Tibial nerve (tissue), 4 donors: Measurements from ENCODE around the gene AFG3L2.

Experiments
- CTCF ChIP-seq, 5 experiments: fragments of 200-600 bp in 3 of 5; fragments of 450-650 bp in 2 of 5; sonication (generic) in 3 of 5; IDR thresholded peaks; one replicate each; pipeline ENCODE4 v1.5.1; 2016 to 2019; ENCODE audit warnings: antibody characterized with exemption in 5 of 5, mild to moderate bottlenecking in 3 of 5, moderate library complexity in 2 of 5
- EP300 ChIP-seq, 2 donors: sonication (generic); formaldehyde crosslinking; IDR thresholded peaks; one replicate each; pipeline ENCODE4 v1.6.1; 2017; ENCODE audit warnings: antibody characterized with exemption in 2 of 2, mild to moderate bottlenecking in 1 of 2
- POLR2A ChIP-seq, 2 donors: fragments of 450-650 bp; IDR thresholded peaks; one replicate each; pipeline ENCODE4 v1.6.1; 2017; ENCODE audit warnings: antibody characterized with exemption in 2 of 2, mild to moderate bottlenecking in 2 of 2, moderate library complexity in 2 of 2

GRCh38 chr18:12307701-12308385 lies 69.2 kb downstream of the AFG3L2 start, which contains the start of gene TUBB6:
- TF ChIP-seq CTCF (IDR thresholded peaks at IDR 0.05) (peak in 1 of 5 experiments; percentile 29), EP300 (IDR thresholded peaks at IDR 0.05) (no peak), POLR2A (IDR thresholded peaks at IDR 0.05) (peak; percentile 41 to 65)
